GM18526 (cell line): Measurements from ENCODE around the gene SDK1.

Experiments used
- POLR2A ChIP-seq: IDR thresholded peaks from 3 replicates; pipeline ENCODE4 v1.6.1; 2011; ENCODE audit not compliant: insufficient read length; ENCODE audit errors: extremely low read depth

The SDK1 gene

DNA sequence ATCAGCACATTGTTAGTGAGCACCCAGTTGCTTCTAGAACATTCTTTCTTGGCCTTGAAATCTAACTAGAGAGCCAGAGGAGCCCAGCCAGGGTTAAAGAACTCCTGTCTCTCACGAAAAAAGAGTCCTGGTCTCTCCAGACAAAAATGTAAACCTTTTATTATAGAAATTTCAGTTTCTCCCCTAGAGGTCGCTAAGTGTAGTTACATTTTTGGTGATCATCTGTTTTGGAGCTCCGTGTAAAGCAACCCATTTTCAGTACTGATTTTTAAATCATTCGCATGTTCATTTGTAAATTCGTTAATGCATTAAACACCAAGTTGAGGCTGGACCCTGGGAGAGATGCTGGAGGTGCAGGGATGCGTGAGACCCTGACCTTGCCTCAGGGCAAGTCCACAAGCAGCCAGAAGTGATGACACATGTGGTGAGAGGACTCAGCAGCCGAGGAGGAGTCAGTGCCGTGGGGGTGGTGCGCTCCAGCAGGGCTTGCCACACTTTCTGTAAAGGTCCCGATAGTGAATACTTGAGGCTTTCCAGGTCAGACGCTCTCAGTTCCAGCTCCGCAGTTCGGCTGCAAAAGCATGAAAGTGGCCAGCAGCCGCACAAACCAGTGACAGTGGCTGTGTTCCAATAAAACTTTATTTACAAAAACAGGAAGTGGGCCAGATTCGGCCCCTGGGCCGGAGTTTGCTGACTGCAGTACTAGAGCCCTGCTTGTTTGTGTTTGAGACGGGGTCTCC, 802.5 kb downstream of the SDK1 start:
- no peak for TF ChIP-seq POLR2A

DNA sequence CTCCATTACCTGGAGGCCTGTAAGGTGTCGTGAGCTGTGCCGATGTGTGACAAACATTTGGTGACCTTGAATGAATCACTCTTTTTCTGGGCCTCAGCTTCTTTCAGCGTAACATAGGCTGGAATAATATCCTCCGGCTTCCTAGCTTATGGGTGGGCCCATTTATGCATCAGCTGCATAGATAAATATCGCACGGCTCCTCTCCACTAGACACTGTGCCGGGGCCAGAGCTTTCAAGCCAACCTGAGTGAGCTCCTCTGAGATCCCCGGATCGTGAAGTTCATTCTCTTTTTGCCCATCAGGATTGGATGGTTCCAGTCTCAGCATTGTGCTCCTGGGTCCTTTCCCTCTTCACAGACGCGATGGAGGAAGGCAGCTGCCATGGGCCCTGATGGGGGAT, 806.8 kb downstream of the SDK1 start:
- TF ChIP-seq POLR2A, result no peak

DNA sequence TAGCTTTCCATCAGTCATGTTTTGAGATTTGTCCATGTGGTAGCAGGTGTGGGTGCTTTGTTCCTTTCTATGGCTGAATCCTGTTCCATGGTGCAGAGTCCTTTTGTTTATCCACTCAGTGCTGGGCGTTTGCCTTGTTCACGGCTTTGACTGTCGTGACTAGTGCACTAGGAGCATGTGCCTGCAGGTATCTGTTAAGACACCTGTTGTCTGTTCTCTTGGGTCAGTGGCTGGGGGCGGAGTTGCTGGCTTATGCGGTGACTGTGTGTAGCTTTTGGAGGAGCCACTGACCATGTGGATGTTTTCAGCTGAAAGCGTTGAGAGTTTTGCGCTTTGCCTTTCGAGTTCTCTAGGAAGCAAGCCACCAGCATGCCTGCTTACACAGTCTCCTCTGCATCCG, 807.9 kb downstream of the SDK1 start:
- no peak for TF ChIP-seq POLR2A

- no peak for TF ChIP-seq POLR2A
Observed at GRCh38 chr7:4109481-4110110, 808.5 kb downstream of the SDK1 start.

- no peak for TF ChIP-seq POLR2A
Observed at GRCh38 chr7:4110438-4110837, 809.4 kb downstream of the SDK1 start.

DNA sequence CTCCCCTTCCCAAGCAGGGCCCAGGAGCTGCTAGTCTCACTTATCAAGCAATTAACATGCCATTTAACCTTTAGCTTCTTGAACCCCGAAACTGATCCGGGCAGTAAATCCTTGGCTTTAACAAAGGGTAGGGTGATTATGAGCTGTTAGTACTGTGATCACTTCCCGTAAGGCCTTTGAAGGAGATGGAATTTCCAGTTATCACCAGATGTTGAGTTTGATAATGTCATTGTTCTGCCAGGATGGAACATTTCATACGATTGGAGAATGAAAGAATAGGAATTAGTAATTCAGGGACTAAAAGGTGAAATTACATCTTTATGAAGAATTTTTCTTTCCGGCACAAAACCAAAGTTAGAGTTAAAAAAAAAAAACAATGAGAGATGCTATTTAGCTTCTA, 810.1 kb downstream of the SDK1 start:
- no peak for TF ChIP-seq POLR2A

GRCh38 chr7:4113271-4113670, 812.2 kb downstream of the SDK1 start:
- no peak for TF ChIP-seq POLR2A

DNA sequence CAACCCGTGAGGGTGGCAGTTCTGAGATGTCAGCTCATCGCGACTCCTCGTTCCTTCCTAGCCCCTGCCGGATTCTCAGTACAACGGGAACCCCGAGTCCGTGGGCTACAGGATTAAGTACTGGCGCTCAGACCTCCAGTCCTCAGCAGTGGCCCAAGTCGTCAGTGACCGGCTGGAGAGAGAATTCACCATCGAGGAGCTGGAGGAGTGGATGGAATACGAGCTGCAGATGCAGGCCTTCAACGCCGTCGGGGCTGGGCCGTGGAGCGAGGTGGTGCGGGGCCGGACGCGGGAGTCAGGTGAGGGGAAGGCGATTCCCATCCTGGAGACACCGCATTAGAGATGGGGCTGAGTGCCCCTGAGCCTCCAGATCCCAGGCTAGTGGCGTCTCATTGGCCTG, 812.9 kb downstream of the SDK1 start:
- TF ChIP-seq POLR2A, result no peak

GRCh38 chr7:4115442-4115841, 814.4 kb downstream of the SDK1 start:
- TF ChIP-seq POLR2A, result no peak

GRCh38 chr7:4115941-4116610, 815.0 kb downstream of the SDK1 start:
- no peak for TF ChIP-seq POLR2A

GRCh38 chr7:4119848-4120247, 818.8 kb downstream of the SDK1 start:
- no peak for TF ChIP-seq POLR2A

DNA sequence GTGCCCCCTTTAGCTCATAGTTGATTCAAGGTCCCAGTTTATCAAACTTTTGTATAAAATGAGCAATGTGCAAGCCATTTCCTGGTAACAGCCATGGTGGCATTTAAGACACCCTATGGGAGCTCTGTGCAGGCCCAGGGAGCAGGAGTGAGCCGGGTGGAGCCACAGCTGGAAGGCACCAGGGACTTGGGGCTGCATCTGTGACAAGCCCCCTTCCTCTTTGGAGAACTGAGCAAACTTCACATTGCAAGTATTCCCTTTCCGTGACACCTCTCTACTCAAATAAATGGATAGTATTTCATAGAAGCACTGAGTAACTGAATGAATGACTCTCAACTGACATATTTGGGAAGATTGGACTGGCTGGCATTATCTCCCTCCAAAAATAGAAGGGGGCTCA, 822.3 kb downstream of the SDK1 start:
- no peak for TF ChIP-seq POLR2A

DNA sequence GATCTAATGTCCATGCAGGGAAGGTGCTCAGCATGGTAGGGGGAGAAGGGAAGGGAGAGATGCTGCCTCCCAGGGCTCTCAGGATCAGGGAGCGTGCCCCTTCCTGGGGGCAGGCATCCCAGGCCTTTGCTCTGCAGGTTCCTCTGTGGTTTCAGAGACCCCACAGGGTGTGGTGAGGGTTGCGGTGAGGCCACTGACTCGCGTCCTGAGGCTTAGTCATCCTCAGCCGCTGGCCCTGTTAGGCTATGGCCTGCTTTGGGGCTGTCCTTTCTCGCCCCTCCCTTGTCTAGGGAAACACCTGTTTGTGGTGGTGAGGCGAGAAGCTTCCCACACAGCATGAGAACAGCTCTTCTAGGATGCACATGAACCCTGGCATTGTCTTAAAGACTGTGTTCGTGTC, 822.8 kb downstream of the SDK1 start:
- no peak for TF ChIP-seq POLR2A

DNA sequence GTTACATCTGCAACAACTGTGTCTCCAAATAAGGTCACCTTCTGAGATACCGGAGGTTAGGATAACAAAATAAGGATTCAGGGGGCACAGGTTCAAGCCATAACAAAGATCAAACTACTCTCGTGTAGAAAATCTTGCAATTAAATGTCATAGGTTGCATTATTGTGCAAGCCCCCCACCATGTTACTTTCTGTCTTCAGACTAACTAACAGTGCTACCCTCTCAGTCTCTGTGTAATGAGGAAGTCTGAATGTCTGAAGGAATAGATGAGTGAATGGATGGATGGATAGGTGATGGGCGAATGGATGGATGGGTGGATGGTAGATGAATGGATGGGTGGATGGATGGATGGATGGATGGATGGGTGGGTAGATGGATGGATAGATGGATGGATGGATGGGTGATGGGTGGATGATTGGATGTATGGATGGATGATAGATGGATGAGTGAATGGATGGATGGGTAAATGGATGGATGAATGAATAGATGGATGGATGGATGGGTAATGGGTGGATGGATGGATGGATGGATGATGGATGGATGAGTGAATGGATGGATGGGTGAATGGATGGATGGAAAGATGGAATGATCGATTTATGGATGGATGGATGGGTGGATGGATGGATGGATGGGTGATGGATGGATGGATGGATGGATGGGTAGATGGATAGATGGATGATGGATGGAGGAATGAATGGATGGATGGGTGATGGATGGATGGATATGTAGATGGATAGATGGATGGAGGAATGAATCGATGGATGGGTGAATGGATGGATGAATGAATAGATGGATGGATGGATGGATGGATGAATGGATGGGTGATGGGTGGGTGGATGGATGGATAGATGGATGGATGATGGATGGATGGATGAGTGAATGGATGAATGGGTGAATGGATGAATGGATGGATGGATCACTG, 823.8 kb downstream of the SDK1 start:
- no peak for TF ChIP-seq POLR2A

DNA sequence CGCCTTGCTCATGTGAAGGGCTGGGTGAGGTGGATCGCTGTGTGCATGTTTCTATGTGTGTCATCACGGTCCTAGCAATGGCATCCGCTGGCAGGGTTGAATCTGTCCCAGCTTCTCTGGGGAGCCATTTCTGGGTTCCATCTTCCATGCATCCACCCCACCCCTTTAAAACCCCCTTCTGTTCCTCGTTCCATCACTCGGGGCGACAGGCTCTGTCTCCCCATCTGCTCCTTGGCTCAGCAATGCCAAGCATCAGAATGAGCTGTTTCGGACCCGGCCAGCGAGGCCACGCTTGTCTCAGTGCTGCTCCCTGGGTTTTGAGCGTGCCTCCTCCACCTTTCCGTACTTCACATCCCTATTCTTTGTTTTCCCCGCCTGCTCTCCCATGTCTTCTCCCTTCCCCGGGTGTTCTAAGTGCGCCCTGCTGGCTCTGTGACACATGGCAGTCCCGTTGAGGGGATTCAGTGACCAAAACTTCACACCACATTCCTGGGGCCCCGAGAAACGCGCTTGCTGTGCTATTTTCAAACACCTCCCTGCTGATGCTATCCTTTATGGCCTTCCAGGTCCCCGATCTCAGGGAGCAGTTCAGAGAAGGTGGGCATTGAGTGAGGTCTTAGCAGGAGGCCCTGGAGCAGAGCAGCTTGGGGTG, 827.0 kb downstream of the SDK1 start:
- TF ChIP-seq POLR2A, result no peak
